Vagina (tissue), 2 donors: ENCODE data around the gene PRDM16. TPM values are rescaled to one million over a fixed set of nuclear protein-coding genes. Genes with fewer than 3 reads are reported as not detected.

ENCODE experiments used
- DNase-seq, 2 donors: peaks; one replicate each; pipeline ENCODE4 v3.0.0-alpha.2; 2017; ENCODE audit errors: extremely low spot score in 2 of 2
- H3K27ac ChIP-seq: fragments of 200-600 bp; sonication (generic); one replicate; pipeline ENCODE4 v1.5.1; 2019
- H3K27me3 ChIP-seq: fragments of 200-600 bp; sonication (generic); one replicate; pipeline ENCODE4 v1.5.1; 2019
- H3K36me3 ChIP-seq, 2 donors: fragments of 200-600 bp; sonication (generic); one replicate each; pipeline ENCODE4 v1.5.1; 2017 to 2019
- H3K4me1 ChIP-seq: fragments of 200-600 bp; sonication (generic); one replicate; pipeline ENCODE4 v1.5.1; 2019
- H3K4me3 ChIP-seq, 2 donors: fragments of 200-600 bp; sonication (generic); 1 replicate in 1 of 2; 2 replicates in 1 of 2; pipeline ENCODE4 v1.5.1; 2016 to 2019
- H3K9me3 ChIP-seq: fragments of 200-600 bp; sonication (generic); one replicate; pipeline ENCODE4 v1.5.1; 2019
- CTCF ChIP-seq, 3 experiments: fragments of 450-650 bp in 2 of 3; fragments of 200-600 bp in 1 of 3; sonication (generic) in 1 of 3; IDR thresholded peaks; one replicate each; pipeline ENCODE4 v1.5.1; 2017 to 2019; ENCODE audit warnings: antibody characterized with exemption in 3 of 3, mild to moderate bottlenecking in 2 of 3, moderate library complexity in 2 of 3
- POLR2A ChIP-seq, 2 donors: fragments of 450-650 bp; IDR thresholded peaks; one replicate each; pipeline ENCODE4 v1.6.1; 2017; ENCODE audit warnings: antibody characterized with exemption in 2 of 2, mild to moderate bottlenecking in 2 of 2, moderate library complexity in 2 of 2
- POLR2AphosphoS5 ChIP-seq, 2 donors: sonication (generic); formaldehyde crosslinking; IDR thresholded peaks; one replicate each; pipeline ENCODE4 v1.9.0; 2017; ENCODE audit warnings: antibody characterized with exemption in 2 of 2, mild to moderate bottlenecking in 2 of 2, low read depth in 1 of 2; ENCODE audit not compliant: insufficient read depth in 1 of 2
- intact Hi-C: fragments of 100-400 bp; cut with DNase I; formaldehyde crosslinking; loops from one replicate; pipeline ENCODE4 v1.15.1; 2023
- total RNA-seq: library from RNA; depleted of rRNA; stranded (reverse); fragments of >200 nt; gene quantifications from one replicate; pipeline ENCODE4 v1.2.3, GENCODE V29; 2016

PRDM16 gene
- total RNA-seq, 1 donor from 2014 or later: 3.9 TPM

GRCh38 chr1:3251099-3251806 is 182.2 kb downstream of the PRDM16 start:
- no peaks in the 10 kb centered on the region for H3K27me3 ChIP-seq
- H3K27ac ChIP-seq: no peak overlapping the region

DNA sequence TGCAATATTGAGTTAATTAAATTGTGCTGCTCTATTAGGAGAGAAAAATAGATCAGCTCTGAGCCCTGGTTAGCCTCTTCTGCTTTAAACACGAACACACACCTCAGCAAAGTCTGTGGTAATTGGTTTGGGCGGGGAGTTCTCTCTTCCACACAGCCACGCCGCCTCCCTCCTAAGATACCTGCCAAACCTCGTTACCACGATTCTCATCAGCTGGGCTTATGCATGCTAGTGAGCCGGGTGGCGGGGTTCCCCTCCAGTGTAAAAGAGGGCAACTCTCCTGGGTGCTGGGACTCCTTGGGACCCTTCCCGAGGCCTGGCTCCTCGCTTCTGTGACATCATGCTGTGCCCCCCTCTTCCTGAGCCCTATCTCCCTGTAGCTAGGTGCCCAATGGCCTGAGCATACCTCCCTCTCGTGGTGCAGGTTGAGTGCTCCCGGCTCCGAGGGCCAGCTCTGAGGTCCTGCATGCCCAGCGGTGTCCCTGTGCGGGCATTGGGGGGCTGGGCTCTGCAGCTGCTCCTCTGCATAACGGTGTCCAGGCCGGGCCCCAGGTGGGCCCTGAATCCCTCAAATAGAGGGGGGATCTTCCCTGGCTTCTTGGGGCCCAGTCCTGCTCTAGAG is 182.9 kb downstream of the PRDM16 start:
- H3K36me3 ChIP-seq: no peaks in the 10 kb centered on the region
- H3K4me1 ChIP-seq: no peaks in the 10 kb centered on the region
- intact Hi-C loops: no loop called here
- no peak overlapping the region for H3K27ac ChIP-seq
- no peak for TF ChIP-seq POLR2AphosphoS5 (IDR thresholded peaks at IDR 0.05; ENCODE audit: insufficient read depth in 1 of 2, low read depth in 1 of 2)
- TF ChIP-seq POLR2A (IDR thresholded peaks at IDR 0.05): no peak
- TF ChIP-seq CTCF (IDR thresholded peaks at IDR 0.05): no peak
- no peak overlapping the region for H3K4me3 ChIP-seq
- no peaks in the 10 kb centered on the region for H3K9me3 ChIP-seq
- H3K27me3 ChIP-seq: no peaks in the 10 kb centered on the region
- no peak for DNase-seq

More at GRCh38 chr1:3251099-3251806, 182.2 kb downstream of the PRDM16 start:
- TF ChIP-seq CTCF (IDR thresholded peaks at IDR 0.05) (no peak), POLR2A (IDR thresholded peaks at IDR 0.05) (no peak), POLR2AphosphoS5 (IDR thresholded peaks at IDR 0.05; ENCODE audit: insufficient read depth in 1 of 2, low read depth in 1 of 2) (no peak)
- no peak overlapping the region for H3K4me3 ChIP-seq
- no peaks in the 10 kb centered on the region for H3K36me3 ChIP-seq
- DNase-seq: no peak
- no peaks in the 10 kb centered on the region for H3K4me1 ChIP-seq
- H3K9me3 ChIP-seq: no peaks in the 10 kb centered on the region
- intact Hi-C loops: no loop called here

DNA sequence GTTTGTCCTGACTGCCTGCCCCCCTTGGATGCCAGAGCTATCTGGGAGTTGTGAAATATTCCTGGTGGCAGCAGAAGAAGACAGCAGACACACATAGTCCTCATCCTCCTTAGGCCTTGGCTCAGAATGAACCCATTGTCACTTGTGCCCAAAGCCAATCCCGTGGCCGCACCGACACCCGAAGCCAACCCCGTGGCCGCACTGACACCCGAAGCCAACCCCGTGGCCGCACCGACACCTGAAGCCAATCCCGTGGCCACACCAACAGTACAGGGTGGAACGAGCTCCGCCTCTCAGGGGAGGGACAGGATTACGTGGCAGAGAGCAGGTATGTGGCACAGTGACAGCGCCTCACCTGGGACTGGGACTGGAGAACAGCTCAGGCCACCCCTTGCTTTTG is 186.7 kb downstream of the PRDM16 start:
- intact Hi-C loops: no loop called here

DNA sequence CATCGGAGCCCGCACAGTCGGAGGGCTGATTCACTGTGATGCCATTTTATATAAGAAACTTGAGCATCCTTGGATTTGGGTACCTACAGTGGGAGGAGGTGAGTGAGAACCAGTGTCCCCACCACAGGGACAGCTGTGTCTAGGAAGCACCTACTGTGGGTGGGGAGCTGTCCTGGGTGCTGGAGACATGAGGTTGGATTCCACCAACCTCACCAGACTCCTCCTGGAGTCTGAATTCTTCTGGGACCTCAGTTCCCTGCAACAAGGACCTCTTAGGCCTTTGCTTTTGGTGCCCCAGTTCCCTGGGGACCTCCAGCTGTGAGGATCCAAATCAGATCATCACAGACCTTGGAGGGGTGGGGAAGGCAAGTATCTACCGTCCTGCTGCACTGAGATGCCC is 188.8 kb downstream of the PRDM16 start:
- intact Hi-C loops: no loop called here
- H3K27me3 ChIP-seq: no peaks in the 10 kb centered on the region
- H3K9me3 ChIP-seq: no peaks in the 10 kb centered on the region
- H3K4me3 ChIP-seq: no peak overlapping the region
- no peak for DNase-seq
- no peaks in the 10 kb centered on the region for H3K4me1 ChIP-seq
- TF ChIP-seq POLR2AphosphoS5 (IDR thresholded peaks at IDR 0.05; ENCODE audit: insufficient read depth in 1 of 2, low read depth in 1 of 2) (no peak), POLR2A (IDR thresholded peaks at IDR 0.05) (no peak), CTCF (IDR thresholded peaks at IDR 0.05) (no peak)
- no peak overlapping the region for H3K27ac ChIP-seq
- H3K36me3 ChIP-seq: no peaks in the 10 kb centered on the region

More for the DNA sequence above, 186.7 kb downstream of the PRDM16 start:
- Histone ChIP-seq H3K27me3 (no peaks in the 10 kb centered on the region), H3K27ac (no peak overlapping the region), H3K36me3 (no peaks in the 10 kb centered on the region), H3K4me3 (no peak overlapping the region), H3K9me3 (no peaks in the 10 kb centered on the region), H3K4me1 (no peaks in the 10 kb centered on the region)
- DNase-seq: no peak
- no peak for TF ChIP-seq CTCF (IDR thresholded peaks at IDR 0.05)
- TF ChIP-seq POLR2A (IDR thresholded peaks at IDR 0.05): no peak
- no peak for TF ChIP-seq POLR2AphosphoS5 (IDR thresholded peaks at IDR 0.05; ENCODE audit: insufficient read depth in 1 of 2, low read depth in 1 of 2)
